ENCODE results near the gene SYCP1.

DNA sequence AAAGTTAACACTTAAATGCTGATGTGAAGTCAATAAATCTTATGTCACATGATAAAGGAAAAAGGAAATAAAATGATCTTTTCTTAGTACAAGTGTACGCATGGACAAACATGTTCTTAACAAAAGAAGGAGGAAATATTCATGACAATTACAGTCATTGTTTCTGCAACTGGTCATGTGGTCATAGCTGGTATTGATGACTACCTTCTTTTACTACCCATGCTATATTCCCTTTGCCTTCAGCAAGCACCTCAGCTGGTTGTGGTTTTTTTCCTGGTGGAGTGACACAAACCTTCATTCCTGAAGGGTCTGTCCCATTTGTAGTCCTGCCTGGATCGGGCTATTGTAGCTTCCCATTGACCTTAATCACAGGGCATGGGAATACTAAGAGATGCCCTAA is 151.5 kb downstream of the SYCP1 start:
- no peak for TF ChIP-seq TAF1 (IDR thresholded peaks at IDR 0.05; ENCODE audit: low read depth, low read length)
- TF ChIP-seq, protein P1, sequence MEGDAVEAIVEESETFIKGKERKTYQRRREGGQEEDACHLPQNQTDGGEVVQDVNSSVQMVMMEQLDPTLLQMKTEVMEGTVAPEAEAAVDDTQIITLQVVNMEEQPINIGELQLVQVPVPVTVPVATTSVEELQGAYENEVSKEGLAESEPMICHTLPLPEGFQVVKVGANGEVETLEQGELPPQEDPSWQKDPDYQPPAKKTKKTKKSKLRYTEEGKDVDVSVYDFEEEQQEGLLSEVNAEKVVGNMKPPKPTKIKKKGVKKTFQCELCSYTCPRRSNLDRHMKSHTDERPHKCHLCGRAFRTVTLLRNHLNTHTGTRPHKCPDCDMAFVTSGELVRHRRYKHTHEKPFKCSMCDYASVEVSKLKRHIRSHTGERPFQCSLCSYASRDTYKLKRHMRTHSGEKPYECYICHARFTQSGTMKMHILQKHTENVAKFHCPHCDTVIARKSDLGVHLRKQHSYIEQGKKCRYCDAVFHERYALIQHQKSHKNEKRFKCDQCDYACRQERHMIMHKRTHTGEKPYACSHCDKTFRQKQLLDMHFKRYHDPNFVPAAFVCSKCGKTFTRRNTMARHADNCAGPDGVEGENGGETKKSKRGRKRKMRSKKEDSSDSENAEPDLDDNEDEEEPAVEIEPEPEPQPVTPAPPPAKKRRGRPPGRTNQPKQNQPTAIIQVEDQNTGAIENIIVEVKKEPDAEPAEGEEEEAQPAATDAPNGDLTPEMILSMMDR (IDR thresholded peaks at IDR 0.05; ENCODE audit: control extremely low read depth in 1 of 3, insufficient read depth in 1 of 3, low read depth in 1 of 3, low read length in 3 of 3), result no peak
- TF ChIP-seq EZH2 (IDR thresholded peaks at IDR 0.05; ENCODE audit: low read depth, low read length, severe bottlenecking), result no peak
- no peak for TF ChIP-seq RXRA (IDR thresholded peaks at IDR 0.05; ENCODE audit: insufficient read depth, low read depth, low read length)
- TF ChIP-seq JUN (IDR thresholded peaks at IDR 0.05; ENCODE audit: low read depth, low read length), result no peak
- no peak for TF ChIP-seq CBX8 (IDR thresholded peaks at IDR 0.05; ENCODE audit: borderline replicate concordance, low read depth, low read length)
- no peak for TF ChIP-seq POLR2AphosphoS5 (IDR thresholded peaks at IDR 0.05; ENCODE audit: low read depth, low read length)
- no peak for TF ChIP-seq RBBP5 (IDR thresholded peaks at IDR 0.05; ENCODE audit: borderline replicate concordance, low read depth, low read length)
- no peak for TF ChIP-seq POLR2A (IDR thresholded peaks at IDR 0.05; ENCODE audit: control extremely low read depth in 1 of 2, low read depth in 2 of 2, low read length in 2 of 2)
- no peak for TF ChIP-seq YY1 (IDR thresholded peaks at IDR 0.05; ENCODE audit: low read depth, low read length)
